ENCODE measurements around the gene CLK4. TPM values are rescaled to one million over a fixed set of nuclear protein-coding genes. Genes with fewer than 3 reads are reported as not detected.

CLK4 gene
- total and polyA plus RNA-seq, 3 donors from 2014 or later = 29.3 to 61.7 (median 55.1) TPM

GRCh38 chr5:178651046-178651810 is 24.4 kb upstream of the CLK4 start:
- no peaks in the 10 kb centered on the region for H3K9me3 ChIP-seq
- no peaks in the 10 kb centered on the region for H3K36me3 ChIP-seq (ENCODE audit: low read depth, missing control alignments)
- no peak overlapping the region for H3K4me3 ChIP-seq
- H3K27ac ChIP-seq = no peak overlapping the region
- H3K27me3 ChIP-seq = no peaks in the 10 kb centered on the region
- 65 to 75% methylated on average over 7 of the region's 7 CpGs for WGBS, 2 donors
- intact Hi-C loops (cut with DNase I; ENCODE audit: low total_unique reads) = no loop called here
- no peaks in the 10 kb centered on the region for H3K4me1 ChIP-seq
- no peak for DNase-seq
- TF ChIP-seq CTCF (IDR thresholded peaks at IDR 0.05) (no peak), POLR2A (IDR thresholded peaks at IDR 0.05) (no peak)

- Histone ChIP-seq H3K27ac (no peak overlapping the region), H3K27me3 (no peaks in the 10 kb centered on the region), H3K4me1 (no peaks in the 10 kb centered on the region), H3K4me3 (no peak overlapping the region), H3K9me3 (no peaks in the 10 kb centered on the region), H3K36me3 (ENCODE audit: low read depth, missing control alignments) (no peaks in the 10 kb centered on the region)
- intact Hi-C loops (cut with DNase I; ENCODE audit: low total_unique reads) = no loop called here
- DNase-seq = no peak
- 63 to 70% methylated on average over 5 of the region's 5 CpGs for WGBS, 2 donors
- TF ChIP-seq POLR2A (IDR thresholded peaks at IDR 0.05) (no peak), CTCF (IDR thresholded peaks at IDR 0.05) (no peak)
These were observed 23.4 kb upstream of the CLK4 start for GRCh38 chr5:178650214-178650613.

- H3K4me3 ChIP-seq = no peak overlapping the region
- H3K4me1 ChIP-seq = no peaks in the 10 kb centered on the region
- H3K27me3 ChIP-seq = no peaks in the 10 kb centered on the region
- H3K36me3 ChIP-seq (ENCODE audit: low read depth, missing control alignments) = no peaks in the 10 kb centered on the region
- no peak for TF ChIP-seq POLR2A (IDR thresholded peaks at IDR 0.05)
- TF ChIP-seq CTCF (IDR thresholded peaks at IDR 0.05) = no peak
- 72 to 77% methylated on average over 3 of the region's 3 CpGs for WGBS, 2 donors
- no peaks in the 10 kb centered on the region for H3K9me3 ChIP-seq
- intact Hi-C loops (cut with DNase I; ENCODE audit: low total_unique reads) = no loop called here
- no peak overlapping the region for H3K27ac ChIP-seq
- no peak for DNase-seq
These were observed 22.7 kb upstream of the CLK4 start for GRCh38 chr5:178649580-178649979.

GRCh38 chr5:178644826-178645545 is 18.1 kb upstream of the CLK4 start:
- Histone ChIP-seq H3K4me3 (no peak overlapping the region), H3K27me3 (no peaks in the 10 kb centered on the region), H3K9me3 (no peaks in the 10 kb centered on the region), H3K36me3 (ENCODE audit: low read depth, missing control alignments) (no peaks in the 10 kb centered on the region), H3K4me1 (peaks cover 6% of the 10 kb centered on the region), H3K27ac (no peak overlapping the region)
- intact Hi-C loops (cut with DNase I; ENCODE audit: low total_unique reads) = no loop called here
- DNase-seq = no peak
- TF ChIP-seq CTCF (IDR thresholded peaks at IDR 0.05) (no peak), POLR2A (IDR thresholded peaks at IDR 0.05) (no peak)
- 74 to 80% methylated on average over 7 of the region's 7 CpGs for WGBS, 2 donors
